Suppressor macrophage treated with lipopolysaccharide for 1 hour (primary cell): ENCODE data around the gene UPK3A.
A peak's percentile ranks its signal among the peaks of the same experiment; 100 is the strongest.
"Not testable (repeated sequence)": the region's sequence is repeated elsewhere in the genome, so short reads cannot be mapped to it uniquely, and the experiment has no call there.

Experiments used
- DNase-seq, 3 donors: peaks; one replicate each; pipeline ENCODE4 v3.0.0-alpha.2; 2020 to 2022

UPK3A gene

GRCh38 chr22:45310331-45310976 lies 25.7 kb downstream of the UPK3A start:
- DNase-seq: peak in 1 of 3 donors; percentile 24

GRCh38 chr22:45310977-45311531 lies 26.3 kb downstream of the UPK3A start:
- no peak for DNase-seq

GRCh38 chr22:45312415-45312814 lies 27.7 kb downstream of the UPK3A start:
- no peak for DNase-seq

DNA sequence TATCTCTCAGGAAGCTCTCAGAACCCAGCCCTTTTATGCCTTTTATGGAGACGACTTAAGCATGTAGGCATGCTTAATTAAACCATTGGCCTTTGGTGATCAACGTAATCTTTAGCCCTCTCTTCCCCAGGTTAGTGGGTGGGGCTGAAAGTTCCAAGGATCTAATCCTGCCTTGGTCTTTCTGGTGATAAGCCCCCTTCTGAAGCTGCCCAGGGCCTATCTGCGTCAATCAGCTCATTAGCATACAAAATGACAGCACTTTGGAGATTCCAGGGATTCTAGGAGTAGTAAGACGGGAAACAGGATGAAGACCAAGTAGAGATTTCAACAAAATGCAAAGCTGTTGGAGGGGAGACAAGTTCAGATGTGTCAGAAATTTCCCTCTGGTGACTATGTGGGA lies 28.1 kb downstream of the UPK3A start:
- no peak for DNase-seq

- no peak for DNase-seq
These were observed 29.4 kb downstream of the UPK3A start for GRCh38 chr22:45314054-45314721.

GRCh38 chr22:45314786-45315185 lies 30.0 kb downstream of the UPK3A start:
- DNase-seq: no peak

DNA sequence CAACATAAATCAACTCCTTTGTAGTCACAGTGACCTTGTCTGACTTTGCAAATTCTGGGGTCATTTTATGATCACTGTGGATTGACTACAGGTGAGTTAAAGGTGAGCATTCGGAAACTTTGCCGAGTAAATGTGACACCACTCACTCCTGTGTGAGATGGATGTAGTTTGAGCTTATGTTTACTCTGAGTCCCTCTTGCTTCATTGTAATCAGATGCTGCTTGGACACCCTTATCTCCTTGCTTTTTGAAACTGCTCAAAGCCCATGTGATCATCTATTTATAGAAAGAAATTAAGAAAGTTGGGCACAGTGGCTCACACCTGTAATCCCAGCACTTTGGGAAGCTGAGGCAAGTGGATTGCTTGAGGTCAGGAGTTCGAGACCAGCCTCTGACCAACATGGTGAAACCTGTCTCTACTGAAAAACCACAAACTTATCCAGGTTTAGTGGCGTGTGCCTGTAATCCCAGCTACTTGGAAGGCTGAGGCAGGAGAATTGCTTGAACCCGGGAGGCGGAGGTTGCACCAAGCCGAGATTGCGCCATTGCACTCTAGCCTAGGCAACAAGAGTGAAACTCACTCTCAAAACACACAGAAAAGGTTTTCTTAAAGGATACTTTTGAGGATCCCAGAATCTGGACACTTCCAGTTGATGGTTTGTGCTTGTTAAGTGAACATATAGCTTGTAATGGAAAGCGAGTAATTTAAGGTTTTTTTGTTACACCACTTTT lies 32.2 kb downstream of the UPK3A start:
- no peak for DNase-seq

DNA sequence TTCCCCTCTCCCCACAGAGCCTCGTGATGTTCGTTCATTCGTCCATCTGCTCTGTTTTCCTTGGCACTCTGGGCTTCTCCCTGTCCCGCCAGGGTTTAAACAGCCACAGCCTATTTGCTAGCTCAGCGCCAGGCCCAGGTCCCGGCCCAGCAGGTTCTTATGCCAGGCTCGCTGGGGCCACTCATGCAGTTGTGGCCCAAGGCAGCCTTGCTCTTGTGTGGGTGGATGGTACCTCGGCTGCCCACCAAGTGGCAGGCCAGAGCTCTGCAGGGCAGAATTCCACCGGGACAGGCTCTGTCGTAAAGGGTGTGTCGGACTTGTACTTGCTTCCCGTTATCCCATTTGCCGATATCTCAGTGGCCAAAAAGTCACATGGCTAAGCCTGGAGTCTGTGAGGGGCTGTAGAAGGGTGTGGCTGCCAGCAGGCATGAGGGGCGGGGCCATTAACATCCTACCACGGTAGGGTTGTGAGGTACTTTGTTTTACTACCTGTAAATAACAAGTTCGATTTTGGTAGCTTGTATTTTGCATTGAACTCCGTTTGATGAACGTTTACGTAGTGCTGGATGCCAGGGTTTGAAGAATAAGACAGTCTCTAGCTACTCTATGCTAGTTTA lies 32.9 kb downstream of the UPK3A start:
- DNase-seq: no peak

GRCh38 chr22:45318168-45318557 lies 33.4 kb downstream of the UPK3A start:
- peak; percentile 81 to 82 (median 81) for DNase-seq

GRCh38 chr22:45318558-45319323 lies 34.0 kb downstream of the UPK3A start:
- peak in 2 of 3 donors; percentile 52 to 58 for DNase-seq

GRCh38 chr22:45319324-45319685 lies 34.6 kb downstream of the UPK3A start:
- DNase-seq: no peak

- DNase-seq: no peak
These were observed 35.7 kb downstream of the UPK3A start for GRCh38 chr22:45320357-45320976.

- no peak for DNase-seq
These were observed 37.1 kb downstream of the UPK3A start for GRCh38 chr22:45321827-45322226.

DNA sequence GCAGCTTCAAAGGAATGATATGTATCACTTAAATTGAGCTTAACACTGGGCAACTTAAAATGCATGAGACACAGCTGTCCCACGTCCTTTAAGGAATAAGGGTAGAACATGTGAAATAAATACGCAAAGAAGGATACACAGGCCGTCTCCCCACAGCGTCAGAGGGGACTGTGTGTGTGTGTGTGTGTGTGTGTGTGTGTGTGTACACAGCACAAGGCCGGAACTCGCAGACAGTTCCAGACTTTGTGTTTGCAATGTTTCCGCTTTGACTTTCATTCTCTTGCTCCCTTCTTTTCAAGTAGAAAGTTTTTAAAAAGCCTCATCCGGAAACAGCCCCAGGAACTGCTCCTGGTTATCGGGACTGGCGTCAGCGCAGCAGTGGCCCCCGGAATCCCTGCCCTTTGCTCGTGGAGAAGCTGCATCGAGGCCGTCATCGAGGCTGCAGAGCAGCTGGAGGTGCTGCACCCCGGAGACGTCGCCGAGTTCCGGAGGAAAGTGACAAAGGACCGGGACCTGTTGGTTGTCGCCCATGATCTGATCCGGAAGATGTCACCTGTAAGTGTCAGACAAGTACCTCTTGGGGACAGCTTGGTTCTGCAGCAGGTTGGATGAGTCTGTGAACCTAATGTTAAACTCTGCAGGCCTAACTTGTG lies 38.2 kb downstream of the UPK3A start:
- no peak for DNase-seq

DNA sequence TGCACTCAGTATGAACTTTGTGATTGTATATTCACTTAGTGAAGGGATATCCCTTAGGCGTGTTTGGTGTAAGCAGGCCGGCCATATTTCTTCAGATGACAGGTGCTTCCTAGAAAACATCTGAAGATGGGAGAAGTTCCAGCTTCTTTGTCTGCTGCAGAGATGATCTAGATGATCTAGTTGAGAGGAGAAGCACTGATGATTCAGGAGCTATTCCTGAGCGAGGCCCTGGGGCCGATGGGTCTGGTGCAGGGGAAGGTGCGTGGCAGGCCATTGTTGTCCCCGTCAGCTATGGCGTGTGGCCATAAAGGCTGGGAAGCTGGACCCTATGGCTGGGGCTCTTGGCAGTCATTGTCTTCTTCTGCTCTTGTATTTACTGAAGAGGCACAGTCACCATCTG lies 38.9 kb downstream of the UPK3A start:
- DNase-seq: no peak

GRCh38 chr22:45324311-45324711 lies 39.6 kb downstream of the UPK3A start:
- no peak for DNase-seq

DNA sequence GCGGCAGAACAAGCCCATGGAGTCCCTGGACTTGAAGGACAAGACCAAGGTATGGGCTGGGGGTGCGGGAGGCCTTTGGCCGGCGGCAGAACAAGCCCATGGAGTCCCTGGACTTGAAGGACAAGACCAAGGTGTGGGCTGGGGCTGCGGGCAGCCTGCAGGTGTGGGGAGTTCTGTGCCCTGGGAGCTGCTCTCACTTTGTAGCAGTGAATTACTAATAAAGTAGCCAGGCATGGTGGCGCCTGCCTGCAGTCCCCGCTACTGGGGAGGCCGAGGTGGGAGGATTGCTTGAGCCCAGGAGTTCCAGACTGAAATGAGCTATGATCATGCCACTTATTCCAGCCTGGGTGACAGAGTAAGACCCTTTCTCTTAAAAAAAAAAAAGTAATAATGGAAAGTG lies 43.5 kb downstream of the UPK3A start:
- DNase-seq: not testable (repeated sequence)

- peak; percentile 47 to 65 (median 61) for DNase-seq
These were observed 44.2 kb downstream of the UPK3A start for GRCh38 chr22:45328822-45329529.

DNA sequence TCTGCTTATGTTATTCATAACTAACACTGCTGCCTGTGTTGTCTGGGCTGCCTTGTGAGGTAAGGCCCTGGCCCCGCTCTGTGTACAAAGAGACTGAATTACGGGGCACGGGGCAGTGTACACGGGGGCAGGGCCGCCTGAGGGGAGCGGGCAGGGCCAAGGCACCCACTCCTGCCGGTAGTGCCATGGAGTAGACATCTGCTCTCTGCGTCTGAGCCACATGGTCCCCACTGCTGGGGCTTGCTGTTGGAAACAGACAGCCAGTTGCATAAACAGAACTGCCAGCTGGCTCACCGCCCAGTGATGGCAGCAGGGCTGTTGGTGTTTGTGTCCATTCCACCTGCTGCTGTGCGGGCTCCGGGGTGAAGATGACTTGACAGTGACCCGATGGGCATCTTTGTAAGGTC lies 44.8 kb downstream of the UPK3A start:
- DNase-seq: no peak

DNA sequence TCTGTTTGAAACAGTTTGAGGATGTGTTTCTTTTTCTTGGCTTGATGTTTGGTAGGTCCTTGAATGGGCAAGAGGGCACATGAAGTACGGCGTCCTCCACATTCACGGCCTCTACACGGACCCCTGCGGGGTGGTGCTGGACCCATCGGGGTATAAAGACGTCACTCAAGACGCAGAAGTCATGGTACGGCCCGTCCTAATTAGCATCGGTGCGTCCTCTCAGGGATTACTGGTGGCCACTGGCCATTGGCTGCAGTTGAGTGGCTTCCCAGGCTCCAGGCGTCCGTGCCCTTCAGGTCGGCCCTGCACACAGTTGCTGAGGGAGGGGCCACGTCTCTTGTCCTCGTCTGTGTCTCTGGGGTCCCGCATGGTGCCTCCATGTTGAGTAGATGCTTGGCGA lies 45.8 kb downstream of the UPK3A start:
- no peak for DNase-seq

DNA sequence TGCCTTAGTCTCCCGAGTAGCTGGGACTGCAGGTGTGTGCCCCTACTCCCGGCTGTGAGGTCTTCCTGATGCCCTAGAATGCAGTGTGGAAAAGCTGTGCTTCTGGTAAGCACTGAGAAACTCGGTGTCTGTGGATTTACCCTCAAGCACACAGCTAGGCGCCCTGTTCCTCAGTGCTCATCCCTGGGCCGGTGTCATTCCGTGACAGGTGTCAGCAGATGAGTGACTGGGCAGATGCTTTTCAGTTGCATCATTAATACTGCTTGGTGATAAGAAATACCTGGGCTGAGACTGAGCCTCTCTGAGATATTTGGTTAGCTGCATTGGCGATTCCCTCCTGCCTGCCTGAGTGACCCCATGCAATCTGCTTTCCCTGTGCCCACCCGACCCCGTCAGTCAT lies 46.7 kb downstream of the UPK3A start:
- DNase-seq: no peak
